Osteoblast (primary cell): ENCODE results near the gene B3GNT5. TPM values are rescaled to one million over a fixed set of nuclear protein-coding genes. Genes with fewer than 3 reads are reported as not detected.
A peak's percentile ranks its signal among the peaks of the same experiment; 100 is the strongest.

Source experiments
- DNase-seq: peaks from one replicate; pipeline ENCODE4 v3.0.0; 2011; ENCODE audit warnings: low spot score, mixed read lengths; ENCODE audit not compliant: insufficient read length; ENCODE audit errors: missing footprints
- H2AFZ ChIP-seq: 2 replicates; pipeline ENCODE4 v1.6.0; 2011; ENCODE audit warnings: mild to moderate bottlenecking, low read length
- H3K27ac ChIP-seq: 2 replicates; pipeline ENCODE4 v1.5.1; 2011; ENCODE audit warnings: mild to moderate bottlenecking, low read depth, low read length, moderate library complexity
- H3K27me3 ChIP-seq: 2 replicates; pipeline ENCODE4 v1.6.0; 2012; ENCODE audit warnings: mild to moderate bottlenecking, control low read depth, inconsistent platforms, low read length, moderate library complexity; ENCODE audit not compliant: insufficient read depth
- H3K36me3 ChIP-seq: 2 replicates; pipeline ENCODE4 v1.5.1; 2011; ENCODE audit warnings: mild to moderate bottlenecking, low read length, control low read depth, moderate library complexity; ENCODE audit not compliant: insufficient read depth
- H3K4me1 ChIP-seq: 2 replicates; pipeline ENCODE4 v1.5.1; 2011; ENCODE audit warnings: mild to moderate bottlenecking, low read length, control low read depth, moderate library complexity; ENCODE audit not compliant: insufficient read depth
- H3K4me2 ChIP-seq: 2 replicates; pipeline ENCODE4 v1.6.0; 2011; ENCODE audit warnings: mild to moderate bottlenecking, low read length; ENCODE audit not compliant: insufficient read depth
- H3K4me3 ChIP-seq: fragments of 200-600 bp; sonication (generic); 3 replicates; pipeline ENCODE4 v1.5.1; 2012; ENCODE audit warnings: mild to moderate bottlenecking, low read length, inconsistent platforms; ENCODE audit not compliant: insufficient read depth
- H3K79me2 ChIP-seq: 2 replicates; pipeline ENCODE4 v1.6.0; 2012; ENCODE audit warnings: mild to moderate bottlenecking, low read length, control low read depth, inconsistent platforms; ENCODE audit not compliant: insufficient read depth
- H3K9me3 ChIP-seq: 2 replicates; pipeline ENCODE4 v1.5.1; 2011; ENCODE audit warnings: low read depth, low read length, control low read depth
- H4K20me1 ChIP-seq: 2 replicates; pipeline ENCODE4 v1.6.0; 2012; ENCODE audit warnings: mild to moderate bottlenecking, low read length, control low read depth; ENCODE audit not compliant: insufficient read depth
- total RNA-seq: library from RNA; depleted of rRNA; stranded (reverse); fragments of >200 nt; gene quantifications from 2 replicates; pipeline ENCODE4 v1.2.3, GENCODE V29; 2012
- TF ChIP-seq, protein P1 (sequence below): IDR thresholded peaks from 2 replicates; pipeline ENCODE4 v1.5.1; 2011; ENCODE audit warnings: mild to moderate bottlenecking, low read depth, low read length, moderate library complexity; ENCODE audit errors: extremely low read depth

The B3GNT5 gene
- total RNA-seq, 1 donor, result 0.36 TPM

DNA sequence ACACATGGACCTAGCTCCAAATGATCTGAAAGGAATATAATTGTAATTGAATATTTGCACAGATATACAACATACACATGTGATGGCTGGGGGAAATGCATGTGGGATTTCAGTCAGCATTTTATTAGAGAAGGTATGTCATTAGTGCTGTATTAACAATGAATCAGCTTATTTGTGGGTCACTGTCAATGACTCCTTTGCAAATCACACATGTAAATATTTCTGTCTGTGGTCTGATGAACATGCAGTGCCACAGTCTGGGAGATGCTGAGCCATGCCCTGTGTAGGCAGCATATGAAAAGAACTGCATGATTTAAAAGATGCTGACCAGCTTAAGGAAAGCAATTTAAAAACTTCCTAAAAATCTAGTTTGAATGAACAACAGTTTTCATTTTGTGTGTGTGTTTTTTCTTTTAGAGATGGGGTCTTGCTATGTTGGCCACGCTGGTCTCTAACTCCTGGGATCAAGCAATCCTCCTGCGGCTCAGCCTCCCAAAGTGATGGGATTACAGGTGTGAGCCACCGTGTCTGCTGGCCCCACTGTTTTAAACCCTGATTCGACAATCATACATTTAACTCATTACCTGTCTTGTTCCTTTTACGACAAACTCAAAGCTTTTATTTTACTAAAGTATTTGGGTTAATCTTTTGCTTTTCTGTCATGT lies 803 bp upstream of the B3GNT5 start:
- peaks cover 7% of the 10 kb centered on the region for H3K27me3 ChIP-seq
- H2AFZ ChIP-seq, result no peak overlapping the region
- no peak overlapping the region for H3K4me3 ChIP-seq

DNA sequence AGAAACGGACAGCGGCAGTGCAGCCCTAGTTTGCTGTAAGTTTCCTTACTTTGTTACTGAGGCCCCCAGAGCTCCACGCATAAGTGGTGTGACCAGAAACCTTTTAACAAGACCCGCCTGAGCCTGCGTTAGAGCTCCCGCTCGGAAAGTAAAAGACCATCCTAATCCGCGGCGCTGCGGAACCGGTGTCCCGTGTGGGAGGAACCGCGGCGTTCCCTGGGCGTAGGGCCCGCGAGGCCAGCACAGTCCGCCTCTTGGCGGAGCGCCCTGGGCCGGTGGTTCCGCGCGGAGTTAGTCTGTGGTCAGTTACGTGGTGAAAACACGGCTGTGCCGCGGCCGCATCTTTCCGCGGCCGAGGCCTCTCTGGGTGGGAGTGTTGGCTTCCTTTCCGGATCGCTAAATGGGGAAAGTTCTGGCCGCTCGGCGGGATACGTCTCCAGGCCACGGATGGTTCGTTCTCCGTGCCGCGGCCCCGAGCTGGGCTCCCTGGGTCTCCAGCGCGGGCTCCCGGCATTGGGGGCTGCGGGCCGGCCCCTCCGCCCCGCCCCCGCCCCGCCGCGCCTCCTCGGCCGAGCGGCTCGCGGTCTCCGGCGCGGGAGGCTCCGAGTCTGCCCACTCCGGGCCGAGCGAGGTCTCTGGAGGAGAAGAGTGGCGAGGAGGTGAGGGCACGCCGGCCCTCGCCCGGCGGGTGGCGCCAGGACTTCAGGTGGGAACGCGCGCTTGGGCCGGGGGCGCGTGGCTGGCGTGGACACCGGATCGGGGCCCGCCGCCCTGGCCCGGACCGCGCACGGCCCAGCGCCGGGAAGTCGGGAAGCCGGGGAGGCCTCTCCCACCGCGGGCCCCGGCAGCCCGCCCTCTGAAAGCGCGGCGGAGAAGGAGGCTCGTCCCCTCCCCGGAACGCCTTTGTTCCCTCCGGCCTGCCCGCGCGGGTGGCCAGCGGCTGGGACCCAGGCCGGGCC lies 754 bp downstream of the B3GNT5 start:
- peak overlapping the region; percentile 12 for H3K27ac ChIP-seq
- peak overlapping the region; percentile 99 for H3K4me2 ChIP-seq
- peak; percentile 90 for DNase-seq
- H3K36me3 ChIP-seq, result no peaks in the 10 kb centered on the region
- H2AFZ ChIP-seq, result peak overlapping the region; percentile 94
- H4K20me1 ChIP-seq, result no peaks in the 10 kb centered on the region
- TF ChIP-seq, protein P1, sequence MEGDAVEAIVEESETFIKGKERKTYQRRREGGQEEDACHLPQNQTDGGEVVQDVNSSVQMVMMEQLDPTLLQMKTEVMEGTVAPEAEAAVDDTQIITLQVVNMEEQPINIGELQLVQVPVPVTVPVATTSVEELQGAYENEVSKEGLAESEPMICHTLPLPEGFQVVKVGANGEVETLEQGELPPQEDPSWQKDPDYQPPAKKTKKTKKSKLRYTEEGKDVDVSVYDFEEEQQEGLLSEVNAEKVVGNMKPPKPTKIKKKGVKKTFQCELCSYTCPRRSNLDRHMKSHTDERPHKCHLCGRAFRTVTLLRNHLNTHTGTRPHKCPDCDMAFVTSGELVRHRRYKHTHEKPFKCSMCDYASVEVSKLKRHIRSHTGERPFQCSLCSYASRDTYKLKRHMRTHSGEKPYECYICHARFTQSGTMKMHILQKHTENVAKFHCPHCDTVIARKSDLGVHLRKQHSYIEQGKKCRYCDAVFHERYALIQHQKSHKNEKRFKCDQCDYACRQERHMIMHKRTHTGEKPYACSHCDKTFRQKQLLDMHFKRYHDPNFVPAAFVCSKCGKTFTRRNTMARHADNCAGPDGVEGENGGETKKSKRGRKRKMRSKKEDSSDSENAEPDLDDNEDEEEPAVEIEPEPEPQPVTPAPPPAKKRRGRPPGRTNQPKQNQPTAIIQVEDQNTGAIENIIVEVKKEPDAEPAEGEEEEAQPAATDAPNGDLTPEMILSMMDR, result no peak
- H3K79me2 ChIP-seq, result no peaks in the 10 kb centered on the region
- H3K4me1 ChIP-seq, result no peaks in the 10 kb centered on the region
- H3K27me3 ChIP-seq, result peaks cover 7% of the 10 kb centered on the region
- peak overlapping the region; percentile 86 for H3K4me3 ChIP-seq
- no peaks in the 10 kb centered on the region for H3K9me3 ChIP-seq

More for the DNA sequence above, 803 bp upstream of the B3GNT5 start:
- no peak for DNase-seq
- TF ChIP-seq, protein P1, result no peak
- Histone ChIP-seq H3K4me1 (no peaks in the 10 kb centered on the region), H3K36me3 (no peaks in the 10 kb centered on the region), H3K79me2 (no peaks in the 10 kb centered on the region), H3K4me2 (peak overlapping the region; percentile 99), H3K9me3 (no peaks in the 10 kb centered on the region), H4K20me1 (no peaks in the 10 kb centered on the region), H3K27ac (no peak overlapping the region)

DNA sequence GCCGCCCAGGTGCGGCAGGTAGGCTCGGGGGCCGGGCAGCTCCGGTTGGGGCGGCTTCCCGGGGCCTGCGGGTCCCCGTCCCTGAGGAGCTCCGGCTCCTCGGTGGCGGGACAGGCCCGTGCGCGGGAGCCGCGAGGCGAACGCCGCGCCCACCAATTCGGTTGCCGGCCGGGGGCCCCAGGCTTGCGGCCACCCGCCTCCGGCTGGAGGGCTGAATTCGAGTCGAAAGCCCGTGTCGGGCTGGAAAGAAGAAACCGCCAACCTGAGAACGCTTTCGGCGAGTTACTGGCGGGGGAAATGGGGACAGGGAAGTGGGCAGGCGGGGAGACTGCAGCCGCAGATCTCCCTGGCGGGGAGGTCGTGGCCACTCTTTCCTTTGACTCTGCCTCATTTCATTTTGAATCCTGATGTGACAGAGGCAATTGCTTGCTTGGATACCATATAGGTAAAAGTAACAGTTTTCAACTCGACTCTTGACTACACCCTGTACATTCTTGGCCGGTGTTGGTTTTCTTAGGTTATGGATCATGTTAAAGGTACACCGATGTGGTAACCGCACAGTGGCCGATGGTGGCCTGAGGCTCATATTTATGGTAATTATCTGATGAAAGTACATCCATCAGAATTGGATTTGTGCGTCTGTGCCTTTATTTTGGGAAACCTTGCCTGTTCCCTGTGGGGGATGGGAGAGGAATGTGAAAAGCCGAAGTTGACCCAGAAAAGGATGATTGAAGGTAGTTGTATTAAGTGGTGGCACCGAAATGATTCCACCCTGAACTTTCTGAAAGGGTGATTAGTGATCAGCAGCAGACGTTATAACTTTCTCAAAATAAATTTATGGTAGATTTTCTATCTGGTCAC lies 1.7 kb downstream of the B3GNT5 start:
- Histone ChIP-seq H4K20me1 (no peaks in the 10 kb centered on the region), H3K9me3 (no peaks in the 10 kb centered on the region), H3K27me3 (peaks cover 7% of the 10 kb centered on the region), H3K4me1 (no peaks in the 10 kb centered on the region), H3K27ac (no peak overlapping the region), H3K79me2 (no peaks in the 10 kb centered on the region), H3K4me2 (peak overlapping the region; percentile 99), H3K36me3 (no peaks in the 10 kb centered on the region), H3K4me3 (peak overlapping the region; percentile 86), H2AFZ (peak overlapping the region; percentile 87)
- TF ChIP-seq, protein P1, result no peak
- peak; percentile 14 for DNase-seq
